Stimulated activated CD8-positive, alpha-beta memory T cell treated with anti-CD3 and anti-CD28 coated beads, Interleukin-15, amount 100 ng/mL, for 48 hours (primary cell): ENCODE measurements around the gene KLF3.

Experiments used
- DNase-seq, 2 donors: peaks; one replicate each; pipeline ENCODE4 v3.0.0-alpha.2; 2020; ENCODE audit warnings: low read depth in 2 of 2

Gene KLF3

DNA sequence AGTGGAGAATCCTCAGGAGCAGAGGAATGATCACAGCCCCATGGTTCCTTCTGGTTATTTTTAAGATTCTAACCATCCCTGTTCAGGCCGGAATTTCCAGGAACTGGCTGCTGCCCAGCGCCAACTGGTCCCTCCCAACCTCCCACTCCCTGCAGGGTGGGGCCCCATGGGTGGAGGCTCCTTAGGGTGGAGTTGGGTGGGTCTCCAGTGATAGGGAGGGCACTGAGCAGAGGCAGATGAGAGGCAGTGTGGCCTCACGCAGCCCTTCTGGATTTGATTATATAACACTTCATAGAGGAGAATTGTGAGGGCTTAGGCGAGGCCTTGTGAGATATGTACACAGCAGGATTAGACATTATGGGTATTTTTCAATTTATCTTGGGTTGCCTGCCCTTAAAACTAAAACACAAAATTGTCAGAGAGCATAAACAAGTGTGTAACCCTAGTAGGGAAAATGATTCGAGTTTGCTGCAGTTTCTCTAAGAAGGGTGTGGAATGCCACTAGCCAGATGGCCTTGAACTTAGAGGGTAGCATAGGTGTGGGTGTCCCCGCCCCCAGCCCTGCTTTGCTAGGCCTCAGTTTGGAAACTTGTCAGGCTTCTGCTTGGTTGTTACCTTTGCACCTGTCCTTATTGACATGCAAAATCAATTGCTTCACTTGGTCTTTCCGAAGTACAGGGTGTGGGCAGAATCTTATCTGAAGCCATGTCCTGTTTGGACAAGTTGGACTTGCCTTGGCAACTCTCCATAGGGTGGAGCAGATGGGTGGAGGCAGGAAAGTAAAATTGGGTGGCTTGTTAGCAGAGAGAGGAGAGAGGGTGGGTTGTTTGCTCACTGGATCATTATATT, 9.4 kb downstream of the KLF3 start:
- no peak for DNase-seq

DNA sequence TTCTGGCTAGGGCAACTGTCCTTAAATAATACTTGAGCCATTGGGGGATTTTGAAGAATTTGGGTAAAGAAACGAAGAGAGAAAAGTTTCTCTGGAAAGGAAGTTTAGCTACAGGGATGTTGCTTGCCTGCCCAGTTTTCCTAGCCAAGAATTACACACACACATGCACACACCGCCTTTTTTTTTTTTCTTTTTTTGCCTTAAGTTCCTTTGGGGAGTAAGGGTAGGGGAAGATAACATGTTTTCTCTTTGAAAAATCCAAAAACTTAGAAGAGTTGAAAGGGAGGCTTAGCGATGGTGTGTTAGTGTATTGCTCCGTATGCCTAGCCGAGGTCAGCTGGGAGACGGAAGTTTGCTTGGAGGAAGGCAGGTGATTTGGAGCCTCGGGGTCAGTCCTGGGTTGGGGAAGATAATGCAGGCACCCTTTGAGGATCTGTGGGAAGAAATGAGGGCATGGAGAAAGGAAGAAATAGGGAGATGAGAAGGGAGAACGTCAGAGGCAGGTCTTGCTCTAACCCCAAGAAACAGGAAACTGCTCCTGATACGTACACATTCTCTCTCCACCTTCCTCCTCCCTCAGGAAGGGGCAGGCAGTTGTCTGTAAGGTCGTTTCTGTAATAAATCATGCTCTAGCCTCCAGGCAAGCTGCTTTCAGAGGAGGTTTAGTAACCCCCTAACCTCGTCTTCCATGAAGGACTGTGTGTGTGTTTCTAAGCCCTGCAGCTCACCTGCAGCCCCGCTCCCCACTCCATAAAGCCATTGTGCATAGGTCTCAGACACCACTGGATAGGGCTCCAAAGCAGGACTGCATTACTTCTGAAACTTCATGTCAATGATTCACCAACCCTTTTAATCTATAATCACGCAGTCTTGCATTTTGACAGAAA, 10.5 kb downstream of the KLF3 start:
- no peak for DNase-seq

DNA sequence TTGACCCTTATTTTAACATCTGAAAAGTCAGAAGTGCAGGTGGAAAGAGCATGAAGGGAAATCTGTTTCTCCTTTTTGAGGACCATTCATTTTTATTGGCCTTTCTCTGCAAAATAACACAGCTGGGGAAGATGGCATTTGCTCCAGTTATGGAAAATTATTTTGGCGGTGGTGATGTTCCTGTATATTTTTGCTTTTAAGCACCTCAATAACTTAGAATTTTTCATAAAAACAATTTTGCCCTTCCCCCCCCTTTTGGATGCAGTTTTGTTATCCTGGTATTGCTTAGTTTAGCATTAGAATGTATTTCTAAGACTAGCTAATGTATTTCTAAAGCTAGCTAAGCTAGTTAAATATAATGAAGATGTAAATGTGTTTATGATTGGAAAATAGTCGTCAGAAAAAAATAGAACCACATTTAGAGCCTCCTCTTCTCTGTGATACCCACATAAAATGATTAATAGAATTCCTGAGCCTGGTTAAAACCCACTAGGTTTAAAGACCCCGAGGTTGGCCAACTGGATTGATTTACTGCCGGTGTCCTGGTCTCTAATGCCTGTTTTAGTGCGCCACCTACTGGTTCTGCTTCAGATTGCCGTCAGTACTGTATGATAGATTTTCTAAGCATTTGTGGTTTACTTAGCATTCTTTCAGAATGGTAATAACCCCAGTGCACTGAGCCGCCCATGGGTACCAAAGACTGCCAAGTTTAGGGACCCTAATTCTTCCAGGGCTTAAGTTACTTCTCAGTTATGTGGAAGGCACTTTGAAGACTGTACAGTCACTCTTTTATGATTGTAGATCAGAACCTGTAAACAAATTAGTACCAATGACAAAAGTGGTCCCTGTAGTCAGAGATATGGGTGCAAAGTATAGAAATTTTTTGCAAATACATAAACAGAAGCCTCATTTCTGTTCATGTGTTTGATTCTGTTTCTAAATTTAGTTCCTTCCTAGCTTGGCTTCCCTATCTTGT, 11.4 kb downstream of the KLF3 start:
- peak; percentile 64 to 65 for DNase-seq

DNA sequence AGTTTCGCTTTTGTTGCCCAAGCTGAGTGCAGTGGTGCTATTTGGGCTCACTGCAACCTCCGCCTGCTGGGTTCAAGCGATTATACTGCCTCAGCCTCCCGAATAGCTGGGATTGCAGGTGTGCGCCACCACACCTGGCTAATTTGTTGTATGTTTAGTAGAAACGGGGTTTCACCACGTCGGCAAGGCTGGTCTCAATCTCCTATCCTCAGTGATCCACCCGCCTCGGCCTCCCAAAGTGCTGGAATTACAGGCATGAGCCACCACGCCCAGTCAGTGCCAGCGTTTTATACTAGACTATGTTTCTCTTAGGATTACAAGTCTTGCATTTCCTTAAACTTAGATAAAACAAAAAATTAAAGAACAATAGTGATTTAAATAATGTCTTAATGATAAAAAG, 13.0 kb downstream of the KLF3 start:
- DNase-seq: no peak

DNA sequence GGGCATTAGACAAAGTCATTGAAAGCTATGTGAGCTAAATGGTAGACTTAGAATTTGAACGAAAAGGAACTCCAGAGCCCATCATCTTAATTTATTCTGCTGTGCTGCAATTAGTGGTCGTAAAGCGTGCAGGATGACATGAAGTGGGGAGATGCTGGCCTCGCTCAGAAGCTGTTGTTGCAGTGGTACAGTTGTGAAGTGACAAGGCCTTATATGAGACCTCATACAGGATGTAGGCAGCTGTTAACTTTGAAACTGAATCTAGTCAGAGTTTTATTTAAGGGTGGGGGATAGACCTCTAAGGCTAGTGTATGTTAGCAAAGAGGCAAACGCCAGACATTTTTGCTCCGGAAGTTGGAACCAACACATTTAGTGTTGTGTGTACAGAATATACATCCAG, 13.4 kb downstream of the KLF3 start:
- DNase-seq: no peak

DNA sequence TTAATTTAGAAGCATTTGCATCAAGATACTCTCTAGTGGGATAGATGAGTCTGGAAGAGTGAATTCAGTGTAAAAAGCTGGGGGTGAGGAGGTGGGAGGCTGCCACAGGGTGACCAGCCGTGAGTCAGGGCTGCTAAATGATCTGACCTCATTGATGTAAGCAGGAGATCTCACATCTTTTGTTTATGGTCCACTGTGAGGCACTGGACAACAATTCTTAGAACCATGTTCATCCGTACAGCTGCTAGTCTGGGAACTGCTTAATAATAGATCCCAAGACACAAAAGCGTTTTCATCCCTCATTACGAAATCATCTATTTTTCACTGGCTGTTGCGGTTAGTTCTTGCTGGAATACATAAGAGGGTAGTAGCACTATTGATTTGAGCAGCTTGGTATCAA, 14.1 kb downstream of the KLF3 start:
- no peak for DNase-seq

DNA sequence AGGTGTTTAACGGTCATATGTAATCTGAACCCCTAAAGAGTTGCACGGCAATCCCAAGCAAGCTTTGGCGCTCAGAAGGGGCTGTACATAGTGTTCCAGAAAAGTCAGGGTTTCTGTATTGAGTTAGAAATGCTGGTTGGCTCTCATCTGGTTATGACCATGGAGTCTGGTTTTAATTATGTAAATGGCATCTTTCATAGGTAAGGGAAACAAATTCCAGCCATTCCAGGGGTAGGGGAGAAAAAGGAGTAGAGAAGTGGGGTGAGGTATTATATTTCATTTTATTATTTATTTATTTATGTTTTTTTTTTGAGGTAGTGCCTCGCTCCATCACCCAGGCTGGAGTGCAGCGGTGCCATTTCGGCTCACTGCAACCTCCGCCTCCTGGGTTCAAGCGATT, 15.9 kb downstream of the KLF3 start:
- no peak for DNase-seq

DNA sequence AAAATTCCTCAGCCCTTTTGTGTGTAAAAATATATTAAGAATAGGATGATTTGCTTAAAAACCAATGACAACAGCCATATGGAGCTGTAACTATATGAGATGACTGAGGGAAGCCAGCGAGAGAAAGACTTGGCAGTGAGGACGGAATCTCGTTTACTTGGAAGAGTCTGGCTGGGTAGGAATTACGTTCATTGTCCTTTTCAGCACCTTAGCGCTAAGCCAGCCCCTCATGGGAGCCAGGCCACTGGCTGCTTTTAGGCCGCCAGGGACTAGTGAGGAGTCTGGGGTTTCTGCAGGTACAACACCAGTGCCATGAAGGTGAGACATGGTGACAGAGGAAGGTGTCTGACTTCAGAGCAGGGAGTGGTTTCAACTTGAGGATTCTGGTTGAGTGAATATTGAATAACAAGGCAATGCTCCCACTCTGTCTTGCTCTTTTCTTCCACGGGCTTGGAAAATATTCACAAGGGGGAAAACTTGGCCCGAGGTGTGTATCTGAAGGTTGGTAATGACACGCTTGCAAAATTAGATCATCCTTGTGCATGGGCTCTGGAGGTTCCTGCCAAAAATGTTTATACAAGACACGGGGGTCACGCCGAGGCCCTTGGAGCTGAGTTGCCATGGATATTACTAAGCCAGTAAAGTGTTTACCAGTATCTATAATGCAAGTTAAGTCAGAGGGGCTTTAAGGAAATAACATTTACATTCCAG, 17.4 kb downstream of the KLF3 start:
- DNase-seq: no peak

DNA sequence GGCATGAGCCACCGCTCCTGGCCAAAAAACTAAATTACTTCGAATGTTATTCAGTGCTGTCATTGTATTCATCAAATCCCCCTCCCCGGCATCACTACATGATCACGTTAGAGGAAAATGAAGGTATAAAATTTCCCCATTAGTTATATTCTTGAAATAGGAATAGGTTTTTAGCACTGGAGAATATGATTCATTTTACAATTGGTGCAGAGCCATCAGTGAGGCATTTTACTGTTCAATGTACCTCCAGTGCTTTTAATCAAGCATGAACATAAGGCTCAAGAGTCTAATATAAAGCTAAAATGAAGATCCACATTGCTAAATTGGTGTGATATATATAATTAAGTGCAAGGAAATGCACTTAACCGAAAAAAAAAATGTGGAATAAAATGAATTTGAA, 18.3 kb downstream of the KLF3 start:
- no peak for DNase-seq

DNA sequence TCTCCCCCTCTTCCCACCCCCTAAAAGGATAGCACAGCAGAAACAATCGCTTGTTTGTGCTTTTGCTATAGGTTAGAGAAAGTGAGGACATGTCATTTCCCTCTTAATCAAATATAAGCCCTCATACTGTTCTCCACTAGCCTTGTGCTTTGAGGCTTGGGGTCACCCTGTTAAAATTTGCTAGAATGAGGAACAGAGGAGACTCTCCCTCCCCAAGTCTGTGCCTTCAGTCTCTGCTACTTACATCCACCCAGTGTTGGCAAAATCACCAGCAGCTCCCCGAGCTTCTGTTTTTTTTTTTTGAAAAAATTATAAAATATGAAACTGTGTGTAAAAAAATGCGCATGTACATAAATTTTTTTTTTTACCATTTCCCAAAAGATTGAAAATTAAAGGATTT, 19.3 kb downstream of the KLF3 start:
- DNase-seq: no peak

DNA sequence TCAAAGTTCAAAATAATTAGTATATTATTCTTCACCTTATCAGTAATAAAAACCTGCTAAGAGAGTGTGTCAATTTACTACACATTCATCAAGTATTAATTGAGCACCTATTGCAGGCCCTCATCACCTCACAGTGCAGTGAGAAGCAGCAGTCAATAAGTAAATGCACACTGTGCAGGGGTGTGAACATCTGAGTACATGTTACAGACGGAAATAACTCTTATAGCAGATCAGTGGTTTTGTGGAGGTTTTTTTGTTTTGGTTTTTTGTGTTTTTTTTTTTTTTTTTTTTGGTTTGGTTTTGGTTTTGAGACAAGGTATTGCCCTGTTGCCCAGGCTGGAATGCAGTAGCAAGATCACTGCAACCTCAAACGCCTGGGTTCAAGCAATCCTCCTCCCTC, 20.3 kb downstream of the KLF3 start:
- DNase-seq: no peak

DNA sequence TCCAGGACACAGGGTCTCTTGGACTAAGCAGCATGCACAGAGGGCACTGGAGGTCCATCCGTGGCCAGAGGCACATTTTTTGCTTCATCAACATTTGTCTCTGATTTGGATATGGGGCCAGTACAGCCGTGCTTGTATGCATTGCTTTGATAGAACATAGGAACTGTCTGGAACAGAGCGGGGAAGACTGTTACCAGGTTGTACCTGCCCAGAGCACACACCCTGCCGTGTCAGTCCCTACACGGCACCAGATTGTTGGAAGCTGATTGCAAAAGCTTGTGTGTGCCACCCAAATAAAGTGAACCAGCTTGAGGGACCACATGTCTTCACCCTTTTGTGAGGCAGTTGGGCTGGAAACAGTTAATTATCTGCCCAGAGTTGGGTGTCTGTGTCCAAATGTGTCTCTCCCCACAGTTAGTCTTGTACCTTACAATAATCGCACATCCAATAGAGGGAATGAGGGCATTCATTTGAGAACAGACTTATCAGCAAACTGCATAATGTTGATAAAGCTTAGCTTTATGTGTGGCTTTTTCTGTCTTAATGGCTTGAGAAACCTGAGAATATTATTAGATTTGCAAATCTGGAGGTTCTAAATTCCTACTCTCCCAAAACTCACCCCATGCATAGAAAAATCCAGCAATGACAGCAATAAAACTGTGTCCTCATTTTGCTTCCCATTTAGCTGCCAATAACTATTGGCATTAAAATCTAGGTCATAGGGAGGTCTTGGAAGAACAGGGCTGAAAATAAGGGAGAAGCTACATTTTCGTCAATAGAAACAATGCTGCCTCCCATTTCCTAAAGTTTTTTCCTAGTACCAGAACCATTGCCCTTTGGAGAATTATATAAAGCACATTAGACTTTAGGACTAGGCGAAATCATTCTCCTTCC, 21.2 kb downstream of the KLF3 start:
- no peak for DNase-seq

DNA sequence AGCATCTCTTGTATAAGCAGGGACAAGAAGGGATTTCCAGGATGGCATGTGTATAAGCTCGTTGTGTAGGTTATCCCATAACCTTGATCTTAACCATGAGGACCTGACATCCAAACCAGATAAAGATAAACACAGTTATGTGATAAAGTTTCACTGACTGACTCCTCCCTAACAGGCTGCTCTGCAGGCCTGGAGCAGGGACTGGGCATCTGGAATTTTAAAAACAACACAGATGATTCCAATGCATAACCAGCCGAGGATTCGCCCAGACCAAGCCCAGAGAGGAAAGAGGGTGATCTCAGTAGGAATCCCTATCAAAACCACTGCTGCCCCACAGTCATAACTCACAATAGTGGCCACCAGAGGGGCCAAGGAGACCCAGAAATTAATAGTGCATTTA, 22.7 kb downstream of the KLF3 start:
- DNase-seq: no peak

DNA sequence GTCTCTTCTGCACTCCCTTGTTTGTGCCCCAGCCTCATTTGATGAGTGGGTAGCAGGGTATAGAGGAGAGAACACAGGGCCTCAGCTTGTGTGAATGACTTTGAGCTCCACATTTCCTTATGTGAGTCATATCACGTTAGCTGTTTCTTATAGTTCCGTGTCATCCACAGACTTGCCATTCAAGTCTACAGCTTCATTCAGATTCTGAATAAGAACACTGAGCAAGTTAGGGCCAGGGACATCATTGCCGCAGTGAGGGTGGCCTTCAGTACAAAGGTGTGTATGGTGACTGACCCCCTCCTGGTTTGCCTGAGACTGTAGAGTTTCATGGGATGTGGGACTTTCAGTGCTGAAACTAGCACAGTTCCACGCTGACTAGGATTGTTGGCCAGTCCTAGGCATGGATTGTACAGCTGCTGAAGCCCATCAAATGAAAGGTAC, 23.6 kb downstream of the KLF3 start:
- no peak for DNase-seq

DNA sequence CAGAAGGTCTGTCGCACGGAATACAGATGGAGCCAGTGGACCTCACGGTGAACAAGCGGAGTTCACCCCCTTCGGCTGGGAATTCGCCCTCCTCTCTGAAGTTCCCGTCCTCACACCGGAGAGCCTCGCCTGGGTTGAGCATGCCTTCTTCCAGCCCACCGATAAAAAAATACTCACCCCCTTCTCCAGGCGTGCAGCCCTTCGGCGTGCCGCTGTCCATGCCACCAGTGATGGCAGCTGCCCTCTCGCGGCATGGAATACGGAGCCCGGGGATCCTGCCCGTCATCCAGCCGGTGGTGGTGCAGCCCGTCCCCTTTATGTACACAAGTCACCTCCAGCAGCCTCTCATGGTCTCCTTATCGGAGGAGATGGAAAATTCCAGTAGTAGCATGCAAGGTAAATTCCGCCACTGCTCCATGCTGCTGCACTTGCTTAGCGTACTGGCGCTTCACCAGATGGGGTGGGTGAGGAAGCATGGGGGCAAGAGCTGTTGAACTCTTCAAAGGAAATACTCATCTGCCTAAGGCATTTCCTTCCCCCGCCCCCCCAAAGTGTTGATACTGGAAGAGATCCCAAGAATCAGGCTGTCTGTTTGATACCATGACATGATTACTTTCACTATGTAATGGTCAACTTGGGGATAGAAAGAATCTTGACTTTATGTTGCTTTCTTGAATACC, 24.8 kb downstream of the KLF3 start:
- DNase-seq: no peak

DNA sequence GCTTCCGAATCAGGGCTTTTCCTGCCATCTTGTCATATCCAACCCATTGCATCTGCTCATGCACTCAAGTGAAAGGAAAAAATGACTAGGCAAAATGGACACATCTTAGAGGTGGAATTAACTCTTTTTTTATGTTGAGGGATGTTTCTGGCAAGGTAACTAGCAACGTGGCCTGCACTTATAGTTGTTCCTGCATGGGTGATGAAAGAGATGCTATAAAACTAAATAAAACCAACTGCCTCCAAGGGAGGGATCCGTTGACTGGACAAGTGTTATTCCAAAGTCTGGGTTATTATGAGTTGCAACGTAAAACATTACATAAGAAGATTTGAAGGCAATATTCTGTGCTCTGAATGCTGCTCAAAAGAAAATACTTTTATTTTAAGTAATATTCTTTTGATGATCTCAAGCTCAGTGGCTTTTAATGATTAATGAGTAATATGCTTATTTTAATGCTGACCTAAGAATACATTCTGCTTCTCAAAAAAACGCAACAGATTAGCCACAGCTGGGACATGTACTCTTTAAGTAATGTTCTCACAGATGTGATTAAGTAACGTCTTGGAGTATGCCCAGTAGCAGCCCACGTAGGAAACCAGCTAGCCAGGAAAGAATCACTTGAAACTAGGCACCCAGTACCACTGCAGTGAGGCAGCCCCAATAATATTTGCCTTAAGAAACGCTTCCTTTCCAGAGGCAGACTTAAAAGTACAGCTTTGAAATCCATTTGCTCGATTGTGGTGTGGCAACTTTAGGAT, 27.4 kb downstream of the KLF3 start:
- DNase-seq: no peak

DNA sequence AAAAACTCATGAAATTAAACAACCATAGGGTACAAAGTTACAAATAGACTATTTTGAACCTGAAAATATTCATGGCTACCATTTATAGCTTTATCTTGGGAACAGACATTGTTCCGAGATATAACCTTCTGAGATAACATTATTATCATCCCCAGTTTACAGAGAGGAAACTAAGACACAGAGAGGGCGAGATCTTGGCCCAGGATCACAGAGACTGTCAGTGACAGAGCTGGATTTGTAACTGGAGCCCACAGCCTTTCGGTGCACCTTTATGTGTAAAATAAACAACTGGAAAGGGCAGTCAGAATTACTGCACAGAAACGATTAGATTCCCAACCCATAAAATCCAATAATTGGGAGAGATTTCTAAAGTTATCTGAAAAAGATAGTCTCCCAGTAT, 28.4 kb downstream of the KLF3 start:
- no peak for DNase-seq

DNA sequence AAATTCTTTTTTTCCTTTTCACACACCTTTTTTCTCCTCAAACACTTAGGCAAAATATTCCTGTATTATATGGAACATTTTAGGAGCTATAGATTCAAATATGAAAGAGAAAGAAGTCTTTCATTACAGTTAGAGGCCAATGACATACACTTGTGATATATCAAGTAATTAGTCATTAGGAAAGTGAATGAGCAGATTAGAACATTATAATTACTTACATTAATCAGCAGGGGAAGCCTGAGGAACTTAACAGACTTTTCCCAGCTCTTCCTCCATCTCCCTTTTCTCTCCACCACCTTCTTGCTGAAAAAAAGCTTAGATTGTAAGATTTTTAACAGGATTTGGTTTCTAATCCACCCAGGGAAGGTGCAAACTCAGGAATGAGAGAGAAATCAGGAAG, 29.6 kb downstream of the KLF3 start:
- DNase-seq: no peak

DNA sequence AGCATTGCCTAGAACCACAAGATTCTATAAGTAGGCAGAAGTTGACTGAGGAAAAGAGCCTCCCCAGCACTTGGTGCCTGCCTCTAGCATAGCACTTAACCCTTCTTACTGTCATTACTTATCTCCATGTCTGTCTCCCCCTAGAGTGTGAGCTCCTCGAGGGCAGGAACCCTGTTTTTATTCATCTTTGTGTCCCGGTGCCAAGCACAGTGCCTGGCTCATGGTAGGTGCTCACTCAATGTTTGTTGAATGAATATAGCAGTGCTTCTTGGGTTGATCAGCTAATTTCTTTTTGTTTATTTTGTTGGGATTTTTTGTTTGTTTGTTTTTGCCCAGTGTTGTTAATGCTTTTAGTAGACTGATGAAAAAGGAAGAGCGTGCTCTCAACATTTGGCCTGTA, 30.3 kb downstream of the KLF3 start:
- no peak for DNase-seq
